GM13977 (cell line): ENCODE results near the gene C1orf115.
"Not testable (repeated sequence)": the region's sequence is repeated elsewhere in the genome, so short reads cannot be mapped to it uniquely, and the experiment has no call there.

Source experiments
- DNase-seq: peaks from one replicate; pipeline ENCODE4 v3.0.0; 2012; ENCODE audit warnings: low spot score
- in situ Hi-C: fragments of 300-500 bp; cut with MboI; formaldehyde crosslinking; loops from one replicate; pipeline ENCODE4 v1.12.0; 2022; ENCODE audit warnings: low sequenced_read_pairs, low pct_unique_long_range_greater_than_20kb, mixed read lengths, inconsistent platforms; ENCODE audit not compliant: unreplicated experiment
- TF ChIP-seq, protein P1 (sequence below): IDR thresholded peaks from 2 replicates; pipeline ENCODE4 v1.5.1; 2012; ENCODE audit warnings: mild to moderate bottlenecking, control low read depth; ENCODE audit not compliant: insufficient read depth; ENCODE audit errors: extremely low read depth, missing control alignments

Gene C1orf115

DNA sequence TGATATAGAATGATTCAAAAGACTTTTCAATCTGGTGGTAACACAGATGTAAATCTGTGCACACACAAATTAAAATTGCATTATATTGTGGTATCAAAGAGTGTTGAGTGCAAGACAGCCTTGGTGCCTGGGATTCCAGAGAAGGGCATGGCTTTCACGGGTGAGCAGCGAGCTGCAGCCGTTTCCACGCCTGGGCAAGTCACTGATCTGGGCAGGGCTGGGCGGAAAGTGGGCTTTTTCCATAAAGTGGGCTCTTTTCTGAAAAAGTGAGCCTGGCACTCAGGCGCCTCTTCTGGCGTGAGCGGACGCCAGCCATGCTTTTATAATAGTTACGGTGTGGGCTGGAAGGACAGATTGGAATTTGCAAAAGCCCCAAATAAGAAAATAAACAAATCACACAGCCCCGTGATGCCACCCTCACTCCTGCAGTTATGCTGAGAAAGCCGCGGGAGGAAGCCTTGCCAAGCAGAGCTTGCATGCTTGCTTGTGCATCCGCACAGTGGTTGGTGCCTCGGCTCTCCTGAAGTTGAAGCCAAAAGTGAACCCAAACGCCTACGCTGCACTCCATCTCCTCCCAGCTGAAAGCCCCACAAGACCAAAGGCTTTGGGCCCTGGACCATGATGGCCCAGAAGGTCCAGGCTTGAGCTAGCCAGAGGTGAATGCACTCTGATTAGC is 7.1 kb upstream of the C1orf115 start:
- TF ChIP-seq, protein P1, sequence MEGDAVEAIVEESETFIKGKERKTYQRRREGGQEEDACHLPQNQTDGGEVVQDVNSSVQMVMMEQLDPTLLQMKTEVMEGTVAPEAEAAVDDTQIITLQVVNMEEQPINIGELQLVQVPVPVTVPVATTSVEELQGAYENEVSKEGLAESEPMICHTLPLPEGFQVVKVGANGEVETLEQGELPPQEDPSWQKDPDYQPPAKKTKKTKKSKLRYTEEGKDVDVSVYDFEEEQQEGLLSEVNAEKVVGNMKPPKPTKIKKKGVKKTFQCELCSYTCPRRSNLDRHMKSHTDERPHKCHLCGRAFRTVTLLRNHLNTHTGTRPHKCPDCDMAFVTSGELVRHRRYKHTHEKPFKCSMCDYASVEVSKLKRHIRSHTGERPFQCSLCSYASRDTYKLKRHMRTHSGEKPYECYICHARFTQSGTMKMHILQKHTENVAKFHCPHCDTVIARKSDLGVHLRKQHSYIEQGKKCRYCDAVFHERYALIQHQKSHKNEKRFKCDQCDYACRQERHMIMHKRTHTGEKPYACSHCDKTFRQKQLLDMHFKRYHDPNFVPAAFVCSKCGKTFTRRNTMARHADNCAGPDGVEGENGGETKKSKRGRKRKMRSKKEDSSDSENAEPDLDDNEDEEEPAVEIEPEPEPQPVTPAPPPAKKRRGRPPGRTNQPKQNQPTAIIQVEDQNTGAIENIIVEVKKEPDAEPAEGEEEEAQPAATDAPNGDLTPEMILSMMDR: no peak
- no peak for DNase-seq
- in situ Hi-C loops: no loop called here

DNA sequence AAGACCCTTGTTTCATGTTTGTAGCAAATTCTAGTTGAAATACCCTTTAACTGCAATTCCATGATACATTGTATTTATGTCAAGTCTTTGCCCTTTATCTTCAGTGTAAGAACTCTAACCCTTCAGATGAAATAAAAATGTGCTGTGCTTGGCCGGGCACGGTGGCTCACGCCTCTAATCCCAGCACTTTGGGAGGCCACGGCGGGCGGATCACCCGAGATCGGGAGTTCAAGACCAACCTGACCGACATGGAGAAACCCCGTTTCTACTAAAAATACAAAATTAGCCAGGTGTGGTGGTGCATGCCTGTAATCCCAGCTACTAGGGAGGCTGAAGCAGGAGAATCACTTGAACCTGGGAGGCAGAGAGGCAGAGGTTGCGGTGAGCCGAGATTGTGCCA is 6.4 kb upstream of the C1orf115 start:
- in situ Hi-C loops, DNase-seq: not testable (repeated sequence)

DNA sequence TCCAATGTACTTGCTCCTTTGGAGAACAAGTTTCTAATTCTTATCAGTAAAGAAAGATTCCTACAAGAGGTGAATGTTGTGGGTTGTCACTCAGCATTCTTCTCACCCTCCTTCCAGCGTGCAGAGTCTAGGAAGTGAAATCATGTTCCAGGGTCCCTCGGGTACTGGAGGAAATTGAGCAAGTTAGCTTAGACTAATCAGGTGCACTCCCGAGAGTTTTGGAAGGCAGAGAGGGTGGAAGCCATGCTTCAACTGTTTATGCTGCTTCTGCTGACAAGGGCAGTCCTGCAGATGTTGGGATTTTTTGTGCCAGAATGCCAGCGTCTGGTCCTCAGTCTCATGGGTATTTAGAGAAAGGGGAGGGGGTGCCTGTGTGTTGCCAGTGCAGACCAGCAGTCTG is 5.3 kb upstream of the C1orf115 start:
- in situ Hi-C loops: no loop called here
- TF ChIP-seq, protein P1: no peak
- DNase-seq: no peak

GRCh38 chr1:220685879-220686278 is 4.3 kb upstream of the C1orf115 start:
- in situ Hi-C loops: no loop called here
- no peak for DNase-seq
- TF ChIP-seq, protein P1: no peak

DNA sequence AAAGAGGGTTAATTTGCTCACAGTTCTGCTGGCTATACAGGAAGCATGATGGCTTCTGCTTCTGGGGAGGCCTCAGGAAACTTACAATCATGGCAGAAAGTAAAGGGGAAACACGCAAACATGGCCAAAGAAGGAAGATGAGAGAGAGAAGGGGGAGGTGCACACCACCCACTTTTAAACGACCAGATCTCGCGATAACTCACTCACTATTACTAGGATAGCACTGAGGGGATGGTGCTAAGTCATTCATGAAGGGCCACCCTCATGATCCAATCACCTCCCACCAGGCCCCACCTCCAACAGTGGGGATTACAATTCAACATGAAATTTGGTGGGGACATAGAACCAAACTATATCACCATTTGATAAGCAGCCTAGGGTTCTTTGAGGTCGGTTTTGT is 2.4 kb upstream of the C1orf115 start:
- DNase-seq: no peak
- in situ Hi-C loops: no loop called here
- TF ChIP-seq, protein P1: no peak

- TF ChIP-seq, protein P1: no peak
- in situ Hi-C loops: no loop called here
- DNase-seq: no peak
These were observed 497 bp upstream of the C1orf115 start for GRCh38 chr1:220689666-220690065.

DNA sequence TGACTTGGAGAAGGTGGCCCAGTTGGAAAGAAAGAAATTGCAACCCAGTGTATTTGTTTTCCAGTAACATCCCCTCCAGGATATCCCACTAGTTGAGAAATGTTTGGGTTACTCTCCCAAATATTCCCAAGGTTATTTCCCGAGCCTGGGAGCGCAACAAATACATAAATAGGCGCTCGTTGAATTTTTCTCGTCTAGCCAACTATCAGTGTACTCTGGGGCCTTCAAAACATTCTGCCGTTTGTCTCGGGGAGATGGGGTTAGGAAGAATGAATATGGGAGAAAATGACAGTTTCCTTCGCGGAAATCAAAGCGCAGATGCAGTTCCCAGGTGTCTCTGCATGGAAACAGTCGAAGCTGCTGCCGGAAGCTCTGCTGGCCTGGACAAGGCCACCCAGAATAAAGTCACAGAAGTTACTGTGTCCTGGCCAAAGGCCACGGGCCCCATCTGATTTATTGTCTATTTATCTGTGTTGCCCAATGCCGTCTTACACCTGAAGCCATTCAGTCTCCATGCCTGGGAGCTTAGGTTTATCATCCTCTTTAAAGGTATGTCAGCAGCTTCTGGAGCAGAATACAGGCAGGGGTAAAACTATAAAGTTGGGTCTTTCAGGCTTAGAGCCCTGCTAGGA is 1.0 kb downstream of the C1orf115 start:
- in situ Hi-C loops: no loop called here
- no peak for DNase-seq
- TF ChIP-seq, protein P1: no peak
